CD4-positive, alpha-beta T cell treated with Interleukin-2 at 100 ng/mL for 4 hours (primary cell): Measurements from ENCODE around the gene UGT1A10.

Source experiments
- DNase-seq: peaks from one replicate; pipeline ENCODE4 v3.0.0-alpha.2; 2020; ENCODE audit warnings: low spot score

The UGT1A10 gene

DNA sequence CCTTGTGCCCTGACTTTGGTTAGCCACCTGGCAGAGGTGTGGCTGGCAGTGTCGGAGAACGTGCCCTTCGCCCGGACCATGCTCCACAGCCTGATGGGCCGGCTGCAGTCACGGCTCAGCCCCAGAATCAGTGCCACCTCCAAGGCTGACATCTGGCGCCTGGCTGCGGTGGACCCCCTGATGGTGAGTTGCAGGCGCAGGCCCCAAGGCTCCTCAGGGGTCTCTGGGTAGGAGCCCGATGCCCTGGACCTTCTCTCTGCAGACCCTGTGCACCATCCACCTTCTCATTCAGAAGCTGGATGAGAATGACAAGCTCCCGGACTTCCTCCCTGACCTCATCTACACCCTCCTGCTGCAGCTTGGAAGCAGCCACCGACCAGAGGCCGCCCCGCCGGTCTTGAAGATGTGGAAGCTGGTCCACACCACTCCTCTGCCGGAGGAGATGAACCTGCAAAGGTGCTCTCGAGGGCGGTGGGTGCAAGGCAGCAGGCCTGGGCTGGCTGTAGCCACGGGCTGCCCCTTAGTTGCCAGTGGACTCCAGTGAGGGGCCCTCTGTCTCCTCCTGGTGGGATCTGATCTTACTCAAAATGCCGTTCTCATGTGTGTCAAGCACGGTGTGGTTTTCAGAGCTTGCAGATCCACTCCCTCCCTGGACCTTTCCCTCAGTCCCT, 186.0 kb downstream of the UGT1A10 start:
- no peak for DNase-seq
